GM21360 (cell line): Measurements from ENCODE around the gene TTC13.

ENCODE experiments used
- ATAC-seq: cut with Tn5 transposase; IDR thresholded peaks from one replicate; pipeline ENCODE4 v1.9.1; 2021; ENCODE audit warnings: mild to moderate bottlenecking, moderate library complexity; ENCODE audit not compliant: unreplicated experiment

The TTC13 gene

DNA sequence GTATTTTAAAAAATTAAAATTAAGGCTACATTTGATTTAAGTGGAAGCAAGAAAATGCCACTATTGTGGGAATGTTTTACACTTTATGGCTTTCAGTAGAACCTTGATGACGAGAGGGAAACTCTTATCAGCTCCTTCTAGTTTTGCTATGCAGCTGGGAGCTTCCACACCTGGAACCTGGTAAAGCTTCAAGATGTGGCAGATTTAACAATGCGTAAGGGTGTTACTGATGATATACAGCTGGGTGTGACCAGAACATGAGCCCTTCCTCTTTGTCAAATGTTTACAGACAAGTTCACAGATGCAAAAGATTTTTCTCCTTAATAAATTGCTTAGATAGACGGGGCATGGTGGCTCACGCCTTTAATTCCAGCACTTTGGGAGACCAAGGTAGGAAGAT lies 20.3 kb downstream of the TTC13 start:
- ATAC-seq: no peak

DNA sequence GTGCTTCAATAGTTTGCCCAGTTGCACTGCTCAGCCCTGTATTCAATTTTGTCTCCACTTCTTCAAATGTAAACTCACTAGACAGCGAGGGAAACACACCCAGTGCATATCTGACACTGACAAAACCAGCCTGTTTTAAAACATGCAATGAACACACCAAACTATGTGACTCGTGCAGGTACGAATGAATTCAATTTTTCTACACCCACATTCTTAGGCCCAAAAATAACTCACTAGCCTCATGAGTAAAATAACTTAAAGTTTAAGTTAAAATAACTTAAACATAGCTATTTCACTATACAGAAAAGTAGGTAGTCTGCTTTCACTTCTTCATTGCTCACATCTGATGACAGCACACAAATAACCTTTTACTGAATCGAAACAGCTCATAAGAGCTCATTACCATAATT lies 21.1 kb downstream of the TTC13 start:
- peak; percentile 81 for ATAC-seq

DNA sequence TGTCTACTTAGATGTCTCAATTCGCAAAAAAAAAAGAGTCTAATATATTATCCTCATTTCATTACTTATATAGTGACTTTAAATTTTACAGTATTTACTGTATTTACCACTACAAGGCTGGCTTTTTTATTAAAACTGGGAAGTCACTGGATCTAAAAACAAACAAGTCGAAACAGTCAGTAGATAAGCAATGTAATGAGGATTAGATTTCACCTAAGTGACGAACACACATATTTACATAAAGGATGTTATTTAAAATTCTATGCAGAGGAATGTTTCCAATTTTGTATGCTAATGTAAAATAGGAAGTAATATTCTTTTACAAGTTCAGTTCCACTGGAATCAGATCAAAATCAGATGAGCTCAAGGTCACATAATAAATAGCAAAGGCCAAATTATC lies 28.3 kb downstream of the TTC13 start:
- ATAC-seq: no peak

DNA sequence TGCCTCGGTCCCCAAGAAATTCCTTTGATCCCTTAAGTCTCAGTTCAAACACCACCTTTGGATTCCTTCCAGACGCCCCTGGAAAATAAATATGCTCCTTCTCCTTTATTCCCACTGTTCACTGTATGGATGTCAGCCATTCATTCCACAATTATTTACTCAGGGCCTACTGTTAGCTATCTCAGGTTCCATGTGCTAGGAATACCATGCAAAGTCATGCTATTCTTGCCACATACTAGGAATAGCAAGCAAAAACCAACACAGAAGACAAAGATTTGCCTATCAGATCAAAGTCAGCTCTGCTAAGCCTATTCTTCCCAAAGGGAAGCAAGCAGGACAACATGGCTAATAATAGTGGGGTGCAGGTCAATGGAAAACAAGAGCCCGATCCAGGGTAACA lies 29.8 kb downstream of the TTC13 start:
- ATAC-seq: no peak

DNA sequence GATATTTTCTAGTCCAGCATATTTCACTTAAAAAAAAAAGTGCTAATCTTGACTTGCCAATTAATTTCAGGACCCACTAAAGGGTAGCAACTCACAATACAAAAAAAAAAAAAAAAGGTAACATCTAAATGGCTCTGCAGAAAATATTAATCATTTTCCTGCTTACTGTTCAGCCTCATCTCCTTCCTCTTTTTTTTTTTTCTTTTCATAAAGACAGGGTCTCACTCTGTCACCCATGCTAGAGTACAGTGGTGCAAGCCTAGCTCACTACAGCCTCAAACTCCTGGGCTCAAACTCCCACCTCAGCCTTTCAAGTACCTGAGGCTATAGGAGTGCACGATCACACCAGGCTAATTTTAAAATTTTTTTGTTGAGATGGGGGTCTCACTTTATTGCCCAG lies 30.4 kb downstream of the TTC13 start:
- ATAC-seq: no peak

DNA sequence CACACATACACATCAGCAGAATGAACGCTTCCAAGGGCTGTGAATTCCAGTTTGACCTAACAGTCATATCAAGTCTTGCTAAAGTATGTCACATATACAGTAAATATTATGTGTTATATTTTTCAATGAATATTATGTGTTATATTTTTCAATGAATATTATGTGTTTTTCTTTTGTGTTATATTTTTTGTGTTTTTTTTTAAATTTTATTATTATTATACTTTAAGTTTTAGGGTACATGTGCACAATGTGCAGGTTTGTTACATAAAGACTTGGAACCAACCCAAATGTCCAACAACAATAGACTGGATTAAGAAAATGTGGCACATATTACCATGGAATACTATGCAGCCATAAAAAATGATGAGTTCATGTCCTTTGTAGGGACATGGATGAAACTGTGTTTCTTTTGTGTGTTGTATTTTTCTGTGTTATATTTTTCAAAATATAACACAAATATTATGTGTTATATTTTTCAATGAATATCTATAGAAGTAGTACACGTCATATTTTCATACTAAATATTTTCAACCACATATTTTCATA lies 35.5 kb downstream of the TTC13 start:
- ATAC-seq: no peak

DNA sequence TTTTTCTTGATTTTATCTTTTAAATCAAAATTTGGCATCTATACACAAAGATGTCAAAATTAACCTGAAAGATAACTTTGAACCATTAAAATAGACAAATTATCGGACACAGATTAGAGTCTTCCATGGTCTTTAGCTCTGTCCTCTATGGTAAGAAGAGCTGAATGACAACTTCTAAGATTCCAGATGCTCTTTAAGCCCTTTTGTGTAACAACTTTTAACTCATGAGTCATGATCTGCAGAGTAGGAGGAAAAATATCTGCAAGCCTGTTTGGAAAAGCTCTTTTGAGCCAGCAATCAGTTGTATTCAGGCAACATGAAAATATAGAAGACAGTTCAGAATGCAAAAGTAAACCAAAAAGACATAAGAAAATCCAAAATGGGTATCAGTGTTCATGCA lies 37.8 kb downstream of the TTC13 start:
- no peak for ATAC-seq

DNA sequence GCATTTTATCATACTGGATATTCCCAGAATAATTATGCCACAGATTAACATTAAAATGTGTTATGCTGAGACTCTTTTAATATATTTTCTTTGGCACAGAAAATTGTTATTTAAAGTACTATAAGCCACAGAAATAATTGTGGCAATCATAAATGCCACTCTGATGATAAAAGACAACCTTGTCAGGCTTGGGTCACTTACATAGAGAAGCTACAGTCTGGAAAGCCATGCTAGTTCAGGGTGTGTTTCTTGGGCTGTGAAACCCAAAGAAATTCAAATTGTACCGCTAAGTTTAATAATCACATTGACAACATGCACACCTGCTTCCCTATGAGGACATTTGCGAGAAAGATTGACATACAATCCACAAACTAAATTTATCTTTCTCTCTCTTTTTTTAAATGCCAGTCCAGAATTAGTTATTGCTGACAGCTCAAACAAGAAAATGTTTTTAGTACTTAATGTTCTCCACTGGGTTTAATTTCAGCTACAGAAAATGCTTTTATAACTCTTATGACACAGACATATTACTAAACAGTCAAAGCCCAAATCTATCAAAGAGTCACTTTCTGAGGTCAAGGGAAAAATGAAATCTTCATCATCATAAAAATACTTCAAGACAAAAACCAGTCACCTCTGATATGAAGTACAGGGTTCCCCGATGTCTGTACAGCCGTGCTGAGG lies 38.7 kb downstream of the TTC13 start:
- no peak for ATAC-seq

DNA sequence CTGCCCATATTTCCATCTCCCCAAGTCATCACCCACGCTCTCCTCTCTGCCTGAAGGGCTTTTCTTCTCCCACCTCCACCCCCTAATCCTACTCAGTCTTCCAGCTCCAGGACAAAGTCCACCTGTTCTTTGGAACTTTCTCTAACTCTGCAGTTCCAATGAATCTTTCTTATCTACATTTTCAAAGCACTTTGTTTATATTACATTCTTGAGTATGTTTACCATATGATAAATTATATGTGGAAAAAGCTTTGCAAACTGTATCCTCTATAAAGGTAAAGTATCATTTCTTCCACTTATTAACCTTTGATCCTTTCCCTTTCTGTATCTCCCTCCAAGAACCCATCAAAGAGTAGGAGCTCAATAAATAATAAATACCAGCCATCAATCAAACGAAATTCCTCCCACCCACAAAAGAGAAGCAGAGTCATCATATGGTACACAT lies 39.7 kb downstream of the TTC13 start:
- no peak for ATAC-seq

DNA sequence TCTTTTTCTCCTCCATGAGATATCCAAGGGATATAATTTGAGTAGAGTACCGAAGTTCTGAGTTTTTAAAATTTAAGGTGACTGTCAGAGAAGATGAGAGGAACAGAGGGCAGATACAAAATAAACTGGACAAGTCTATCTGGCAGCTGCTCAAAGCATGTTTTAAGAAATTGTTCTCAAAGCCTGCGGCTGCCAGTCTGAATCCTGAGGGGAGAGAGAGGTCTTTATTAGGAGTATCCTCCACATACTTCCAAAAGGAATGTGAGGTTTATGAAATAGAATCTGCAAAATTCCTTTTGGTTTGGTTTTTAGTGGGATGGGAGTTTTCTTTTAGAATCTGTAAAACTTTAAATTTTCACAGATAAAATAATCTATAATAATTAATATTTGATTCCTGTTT lies 41.3 kb downstream of the TTC13 start:
- ATAC-seq: no peak

DNA sequence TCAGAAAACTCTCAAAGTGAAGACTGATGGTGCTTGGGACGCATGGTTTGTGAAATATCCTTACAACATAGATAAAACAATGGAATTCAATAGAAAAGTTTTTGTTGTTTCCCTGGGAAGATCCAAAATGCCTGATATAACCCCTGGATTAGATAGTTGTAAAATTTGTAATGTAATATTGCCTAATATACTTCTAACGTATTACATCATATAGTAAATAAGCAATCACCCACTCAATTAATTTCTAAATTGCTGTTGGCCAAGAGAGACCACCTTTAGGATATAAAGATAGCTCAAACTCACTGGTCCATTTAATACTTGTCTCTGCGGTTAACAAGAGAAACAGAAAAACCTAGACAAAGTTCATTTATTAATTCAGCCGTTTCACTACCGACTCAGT lies 42.2 kb downstream of the TTC13 start:
- ATAC-seq: no peak

DNA sequence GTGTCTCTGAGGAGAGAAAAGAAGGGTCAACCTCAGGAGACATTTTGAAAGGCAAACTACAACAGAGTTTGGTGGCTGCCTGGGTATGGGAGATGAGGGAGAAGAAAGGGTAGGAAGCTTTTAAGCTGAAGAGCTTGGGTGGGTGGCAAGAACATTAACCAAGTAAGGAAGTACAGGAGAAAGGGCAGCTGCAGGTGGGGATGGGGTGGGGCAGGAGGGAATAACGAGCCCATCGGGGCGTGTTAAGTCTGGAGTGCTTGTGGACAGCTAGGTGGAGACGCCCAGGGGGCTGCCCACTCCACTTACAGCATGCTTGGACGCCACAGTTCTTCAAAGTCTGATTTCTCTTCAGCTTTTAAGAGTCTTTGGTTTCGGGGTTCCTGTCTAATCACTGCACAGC lies 42.8 kb downstream of the TTC13 start:
- ATAC-seq: no peak

DNA sequence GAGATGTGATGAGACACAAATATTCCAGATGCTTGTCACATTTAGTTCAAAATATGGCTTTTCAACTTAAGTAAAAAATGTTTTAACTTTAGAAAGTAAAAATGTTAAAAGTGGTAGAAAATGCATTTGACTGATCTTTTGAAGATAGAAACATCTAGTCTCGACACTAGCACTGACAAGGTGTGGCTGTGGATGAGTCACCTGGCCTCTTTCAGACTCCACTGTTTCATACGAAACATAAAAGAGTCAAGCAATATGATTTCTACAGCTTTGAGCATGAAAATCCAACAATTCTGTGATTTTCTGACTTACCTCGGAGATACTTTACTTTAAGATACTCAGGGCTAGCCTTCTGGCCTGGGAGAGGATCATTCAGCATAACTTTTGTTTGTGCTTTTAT lies 47.7 kb downstream of the TTC13 start:
- no peak for ATAC-seq

DNA sequence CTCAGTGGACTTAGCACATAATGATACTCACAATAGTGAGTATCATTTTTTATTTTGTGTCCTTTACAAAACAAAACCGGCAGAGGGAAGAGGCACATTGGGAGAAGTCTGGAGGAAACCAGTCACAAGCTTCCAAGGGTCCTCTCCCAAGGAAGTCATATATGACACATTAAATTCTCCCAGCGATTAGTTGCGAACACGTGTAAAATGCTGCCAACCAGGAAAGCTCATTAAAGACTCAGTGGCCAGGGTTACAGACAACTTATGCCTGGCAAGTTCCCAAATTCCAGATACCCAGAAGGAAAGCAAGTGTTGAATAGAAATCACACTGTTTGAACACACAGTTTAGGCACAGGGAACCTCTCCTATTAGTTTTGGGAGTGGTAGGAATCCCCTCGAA lies 52.5 kb downstream of the TTC13 start:
- no peak for ATAC-seq

DNA sequence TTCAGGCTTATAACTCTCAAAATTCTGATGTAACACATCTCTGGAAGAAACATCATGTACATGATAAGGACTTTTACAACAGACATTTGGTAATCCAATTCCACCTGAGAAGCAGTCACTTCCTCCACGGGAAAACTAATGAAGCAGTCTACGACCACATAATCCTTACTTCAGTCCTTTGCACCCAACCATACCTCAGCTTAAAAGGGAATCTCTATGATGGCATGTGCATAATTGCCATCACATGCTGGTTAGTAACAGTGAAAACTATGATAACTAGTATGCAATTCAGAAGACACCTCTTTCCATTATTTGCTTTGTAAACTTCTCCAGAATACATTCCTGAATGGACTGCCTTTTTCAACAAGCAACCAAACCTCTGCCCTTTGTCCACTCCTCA lies 53.1 kb downstream of the TTC13 start:
- no peak for ATAC-seq

DNA sequence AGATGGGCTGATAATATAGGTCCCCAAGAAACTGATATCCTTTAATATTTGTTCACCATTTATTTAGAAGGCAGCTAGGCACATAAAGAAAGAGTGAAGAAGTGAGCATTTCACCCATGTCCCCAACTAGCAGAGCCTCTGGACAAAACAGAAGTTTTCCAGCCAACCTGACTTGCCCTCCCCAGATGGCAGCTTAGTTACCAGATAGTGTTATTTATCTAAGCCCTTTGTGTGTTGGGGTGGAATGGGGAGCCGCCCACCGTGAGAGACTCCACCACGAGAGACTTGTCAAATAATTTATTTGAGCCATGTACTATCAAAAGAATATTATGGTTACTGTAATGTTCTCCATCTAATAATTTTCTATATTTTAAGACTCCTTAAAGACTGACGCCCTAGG lies 55.5 kb downstream of the TTC13 start:
- ATAC-seq: no peak

DNA sequence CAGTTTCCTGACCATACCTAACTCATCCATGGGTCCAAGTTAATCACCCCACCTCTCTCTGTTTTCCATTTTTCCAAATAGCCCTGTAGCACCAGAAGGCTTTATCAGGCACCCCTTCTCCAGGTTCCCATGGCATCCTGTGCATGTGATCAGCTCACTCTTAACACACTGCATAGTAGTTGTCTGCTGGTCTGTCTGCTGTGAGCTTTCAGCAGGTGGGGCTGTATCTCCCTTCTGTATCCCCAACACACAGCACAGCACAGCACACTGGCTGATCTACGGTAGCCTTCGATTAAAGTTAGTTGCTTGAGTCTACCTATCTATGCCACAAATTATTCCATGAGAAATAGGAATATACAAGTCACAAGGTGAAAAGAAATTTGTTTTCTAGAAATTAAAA lies 56.0 kb downstream of the TTC13 start:
- ATAC-seq: no peak

DNA sequence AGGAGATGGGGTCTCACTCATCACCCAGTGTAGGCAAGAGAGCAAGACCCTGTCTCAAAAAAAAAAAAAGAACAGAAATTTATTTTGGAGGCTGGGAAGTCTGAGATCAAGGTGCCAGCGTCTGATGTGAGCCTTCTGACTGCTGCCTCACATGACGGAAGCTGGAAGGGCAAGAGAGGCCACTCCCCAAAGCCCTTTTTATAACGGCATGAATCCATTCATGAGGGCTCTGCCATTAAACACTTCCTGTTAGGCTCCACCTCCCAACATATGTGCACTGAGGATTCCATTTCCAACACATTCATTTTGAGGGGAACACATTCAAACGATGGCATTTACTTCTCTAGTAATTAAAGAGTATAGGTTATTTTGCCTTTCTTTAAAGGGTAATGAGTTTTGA lies 59.5 kb downstream of the TTC13 start:
- no peak for ATAC-seq

DNA sequence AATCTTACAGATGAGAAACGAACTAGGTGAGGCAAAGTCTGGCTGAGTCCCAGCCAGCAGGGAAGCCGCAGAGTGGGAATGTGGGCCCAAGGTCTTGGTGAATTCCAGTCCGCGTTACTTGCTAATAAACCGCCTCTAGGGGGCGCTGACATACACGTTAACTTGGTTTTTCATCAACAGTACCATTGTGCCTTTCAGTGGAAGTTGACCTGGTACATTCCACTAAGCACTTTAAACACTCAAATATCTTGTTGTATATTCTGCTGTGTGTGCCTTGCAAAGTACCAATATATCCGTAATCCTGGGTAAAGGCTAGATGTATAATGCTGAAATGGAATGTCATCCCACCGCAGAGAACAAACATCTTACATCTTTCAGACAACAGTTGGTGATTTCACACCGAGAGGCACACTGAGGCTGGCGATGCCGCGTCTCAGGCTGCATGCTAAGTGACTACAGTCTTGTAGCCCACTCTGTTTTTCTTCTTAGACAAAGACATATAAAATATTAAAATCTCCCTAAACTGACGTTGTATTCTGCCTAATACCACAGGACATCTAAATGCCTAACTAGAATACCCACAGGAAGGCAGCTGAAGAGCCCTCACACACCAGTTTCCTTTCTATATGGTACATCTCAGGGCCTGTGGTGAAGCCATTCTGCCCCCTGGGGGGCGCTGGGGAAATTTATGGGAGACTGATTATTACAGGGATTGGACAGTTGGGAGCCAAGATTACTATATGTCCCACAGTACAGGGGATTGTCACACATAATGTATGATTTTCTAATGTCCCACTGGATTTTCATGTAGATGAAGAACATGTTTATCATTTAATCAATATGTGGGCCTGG lies 61.2 kb downstream of the TTC13 start:
- no peak for ATAC-seq

DNA sequence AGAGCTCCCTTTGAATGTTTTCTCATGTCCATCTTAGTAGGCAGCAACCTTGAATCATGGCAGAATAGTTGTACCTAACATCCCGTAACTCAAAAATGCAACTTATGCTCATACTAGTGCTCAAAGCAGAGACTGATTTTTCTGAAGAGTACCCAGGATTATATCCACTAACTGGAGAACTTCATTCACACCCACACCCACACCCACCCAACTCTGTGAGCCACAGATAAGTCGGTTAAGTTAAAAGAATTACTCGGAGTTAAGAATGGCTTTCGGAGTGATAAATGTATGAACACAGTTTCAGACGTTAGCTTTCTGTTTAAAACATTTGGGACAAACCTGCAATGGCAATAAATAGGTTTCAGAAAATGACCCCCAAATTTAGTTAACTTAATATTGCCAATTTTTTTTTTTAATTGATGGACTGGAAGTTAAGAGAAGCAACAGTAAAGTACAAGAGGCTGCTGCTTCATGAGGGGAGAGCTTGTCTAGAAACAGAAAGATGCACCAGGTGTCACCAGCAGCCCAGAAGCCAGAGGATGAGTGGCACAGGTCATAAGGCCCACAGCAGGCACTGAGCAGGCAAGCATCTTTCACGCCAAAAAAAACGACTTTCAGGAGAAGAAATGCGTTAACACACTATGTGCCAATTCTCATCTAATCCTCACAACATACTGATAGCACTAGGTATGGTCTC lies 61.9 kb downstream of the TTC13 start:
- ATAC-seq: no peak

DNA sequence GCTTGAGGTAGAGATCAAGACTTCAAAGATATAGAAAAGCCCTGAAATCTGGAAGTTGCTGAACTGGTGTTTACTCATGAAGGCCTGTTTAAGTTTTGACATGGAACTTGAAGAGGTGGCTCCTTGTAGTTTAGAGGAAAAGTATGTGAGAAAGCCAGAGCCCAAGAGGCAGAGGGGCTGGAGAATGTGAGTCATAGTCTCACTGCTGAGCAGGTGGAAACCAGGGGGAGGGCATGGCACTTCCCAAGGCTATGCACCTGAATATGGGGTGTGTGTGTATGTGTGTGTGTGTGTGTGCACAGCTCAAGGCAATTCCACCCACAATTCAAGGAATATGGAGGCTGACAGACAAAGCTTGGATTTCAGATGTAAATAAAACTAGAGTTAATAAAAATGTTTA lies 63.6 kb downstream of the TTC13 start:
- ATAC-seq: no peak

DNA sequence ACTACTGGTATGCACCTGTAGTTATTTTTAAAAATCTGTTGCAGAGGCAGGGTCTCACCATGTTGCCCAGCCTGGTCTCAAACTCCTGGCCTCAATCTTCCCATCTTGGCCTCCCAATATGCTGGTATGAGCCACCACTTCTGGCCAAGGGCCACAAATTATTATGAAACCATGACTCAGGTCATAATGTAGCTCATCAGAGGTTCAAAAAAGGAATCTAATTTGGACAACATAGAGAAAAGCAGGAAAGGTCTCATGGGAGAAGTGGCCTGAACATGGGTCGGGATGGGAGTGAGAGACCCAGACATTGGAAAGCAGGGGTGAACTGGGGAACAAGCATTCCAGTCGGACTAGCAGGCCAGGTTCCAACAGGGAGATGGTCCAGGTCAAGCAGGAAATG lies 65.2 kb downstream of the TTC13 start:
- no peak for ATAC-seq
